Calu3 (cell line): ENCODE measurements around the gene NMNAT3. TPM values are rescaled to one million over a fixed set of nuclear protein-coding genes. Genes with fewer than 3 reads are reported as not detected.
A peak's percentile ranks its signal among the peaks of the same experiment; 100 is the strongest.

Source experiments
- BruUV-seq: library from RNA; stranded (reverse); fragments of 400-500 nt; replicated peaks from 2 replicates; lab custom pipeline; 2021; lab: Mats Ljungman, UMichigan
- CTCF ChIA-PET: fragments of 300-600 bp; sonication (Branson Sonifier 250); formaldehyde crosslinking; loops from one replicate; lab custom pipeline; 2022; ENCODE audit warnings: antibody characterized with exemption; lab: Charles Lee
- DNase-seq: peaks from one replicate; pipeline ENCODE4 v3.0.0; 2022
- H3K27ac Mint-ChIP-seq: one replicate; pipeline ENCODE4 v1.8.0; 2022; ENCODE audit warnings: mixed read lengths; ENCODE audit not compliant: unreplicated experiment
- H3K27me3 Mint-ChIP-seq: one replicate; pipeline ENCODE4 v1.8.0; 2022; ENCODE audit warnings: mixed read lengths; ENCODE audit not compliant: unreplicated experiment
- H3K36me3 Mint-ChIP-seq: one replicate; pipeline ENCODE4 v1.8.0; 2022; ENCODE audit warnings: mild to moderate bottlenecking, moderate library complexity, mixed read lengths; ENCODE audit not compliant: insufficient read depth, unreplicated experiment
- H3K4me1 Mint-ChIP-seq: one replicate; pipeline ENCODE4 v1.8.0; 2022; ENCODE audit warnings: mild to moderate bottlenecking, low read depth, mixed read lengths; ENCODE audit not compliant: unreplicated experiment
- H3K4me3 Mint-ChIP-seq: one replicate; pipeline ENCODE4 v1.8.0; 2022; ENCODE audit warnings: mild to moderate bottlenecking, low read depth, moderate library complexity, mixed read lengths; ENCODE audit not compliant: unreplicated experiment
- H3K9me3 Mint-ChIP-seq: one replicate; pipeline ENCODE4 v1.8.0; 2022; ENCODE audit warnings: low read depth, mixed read lengths; ENCODE audit not compliant: unreplicated experiment
- CTCF ChIP-seq: fragments of 200-600 bp; IDR thresholded peaks from one replicate; pipeline ENCODE4 v1.8.0; 2022; ENCODE audit warnings: antibody characterized with exemption; ENCODE audit not compliant: unreplicated experiment
- intact Hi-C: fragments of 100-400 bp; cut with micrococcal nuclease; formaldehyde crosslinking; loops from one replicate; pipeline ENCODE4 v1.10.0; 2022; ENCODE audit not compliant: unreplicated experiment
- total RNA-seq: library from RNA; stranded (reverse); gene quantifications from 2 replicates; pipeline ENCODE4 v1.2.3, GENCODE V29; 2022

The NMNAT3 gene
- total RNA-seq, 1 experiment from 2014 or later, result 7.2 TPM

- no peak for DNase-seq
- CTCF ChIA-PET, result no interaction called here
- H3K27ac Mint-ChIP-seq, result no peak overlapping the region
- TF ChIP-seq CTCF, result no peak
- H3K27me3 Mint-ChIP-seq, result peaks cover 65% of the 10 kb centered on the region
- no peak overlapping the region for H3K4me3 Mint-ChIP-seq
- intact Hi-C loops, result no loop called here
- H3K36me3 Mint-ChIP-seq, result no peaks in the 10 kb centered on the region
- no TSS peak for BruUV-seq
- H3K4me1 Mint-ChIP-seq, result no peaks in the 10 kb centered on the region
- H3K9me3 Mint-ChIP-seq, result no peaks in the 10 kb centered on the region
These were observed 8.9 kb upstream of the NMNAT3 start for GRCh38 chr3:139686624-139687023.

- H3K36me3 Mint-ChIP-seq, result no peaks in the 10 kb centered on the region
- no peak overlapping the region for H3K27ac Mint-ChIP-seq
- intact Hi-C loops, result no loop called here
- no TSS peak for BruUV-seq
- DNase-seq, result no peak
- no peak overlapping the region for H3K4me3 Mint-ChIP-seq
- H3K4me1 Mint-ChIP-seq, result no peaks in the 10 kb centered on the region
- TF ChIP-seq CTCF, result no peak
- CTCF ChIA-PET, result no interaction called here
- no peaks in the 10 kb centered on the region for H3K9me3 Mint-ChIP-seq
- peaks cover 63% of the 10 kb centered on the region for H3K27me3 Mint-ChIP-seq
These were observed 8.4 kb upstream of the NMNAT3 start for GRCh38 chr3:139686206-139686605.

DNA sequence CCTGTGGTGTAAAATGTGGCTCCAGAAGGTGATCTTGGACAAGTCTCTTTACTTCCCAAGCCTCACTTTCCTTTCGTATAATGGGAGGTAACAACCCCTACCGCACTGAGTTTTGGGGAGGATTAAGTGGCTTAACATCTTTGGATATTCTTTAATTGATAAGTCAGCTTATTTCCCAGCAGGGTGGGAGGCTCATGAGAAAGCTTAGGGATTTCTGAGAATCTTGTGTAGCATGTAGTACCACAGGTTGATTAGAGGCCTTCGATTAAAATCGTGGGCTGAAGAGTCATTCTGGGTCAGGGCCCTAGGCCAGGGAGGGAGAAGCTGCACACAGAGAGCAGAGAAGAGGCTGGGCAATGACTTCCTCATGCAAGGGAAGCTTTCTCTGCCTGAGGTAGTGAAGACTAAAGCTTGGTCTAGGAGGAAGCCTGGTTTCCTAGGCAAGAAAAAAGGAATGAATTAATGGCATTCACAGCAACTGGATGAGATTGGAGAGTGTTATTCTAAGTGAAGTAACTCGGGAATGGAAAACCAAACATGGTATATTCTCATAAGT lies 1.5 kb upstream of the NMNAT3 start:
- intact Hi-C loops, result loop anchor here (5.0 kb wide), 1 partner anchor 247 kb away; no protein-coding TSS in a partner anchor
- peaks cover 10% of the 10 kb centered on the region for H3K36me3 Mint-ChIP-seq
- TF ChIP-seq CTCF, result no peak

DNA sequence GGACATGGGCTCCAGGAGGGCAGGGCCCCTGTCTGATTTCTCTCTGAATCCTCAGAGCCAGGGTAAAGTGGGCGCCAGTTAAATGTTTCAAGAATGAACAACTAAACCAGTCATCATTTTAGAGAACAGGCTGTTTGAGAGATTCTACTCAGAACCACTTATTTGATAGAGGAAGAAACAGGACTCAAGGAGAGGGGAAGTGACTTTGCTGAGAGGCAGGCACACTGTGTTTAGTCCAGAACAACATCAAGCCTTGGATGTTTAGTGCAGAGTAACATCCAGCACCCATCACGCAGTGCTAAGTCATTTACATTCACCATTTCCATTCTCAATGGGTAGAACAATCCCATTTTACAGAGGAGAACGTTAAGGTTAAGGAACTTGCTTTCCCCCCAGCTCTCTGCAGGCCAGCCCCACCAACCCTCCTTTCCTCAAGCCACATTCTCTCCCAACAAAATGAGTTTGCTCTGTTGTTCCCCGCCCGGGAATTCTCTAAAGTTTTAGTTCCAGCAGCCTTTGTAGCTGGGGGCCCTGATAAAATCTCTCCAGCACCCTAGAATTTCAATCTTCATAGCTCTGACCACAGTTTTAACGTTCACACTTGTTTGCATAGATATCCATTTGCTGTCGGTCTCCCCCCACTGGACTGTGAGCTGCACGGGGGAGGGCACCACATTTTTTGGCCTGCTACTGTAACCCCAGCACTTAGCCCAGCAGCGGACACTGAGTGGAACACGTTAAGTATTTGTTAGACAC lies 962 bp downstream of the NMNAT3 start:
- H3K4me1 Mint-ChIP-seq, result peaks cover 10% of the 10 kb centered on the region
- peaks cover 10% of the 10 kb centered on the region for H3K36me3 Mint-ChIP-seq
- CTCF ChIA-PET, result interaction anchor here (0.9 to 1.3 kb wide), 2 partner anchors 47 to 249 kb away, joined by 3 read pairs; no protein-coding TSS in a partner anchor
- H3K4me3 Mint-ChIP-seq, result peak overlapping the region; percentile 91
- H3K9me3 Mint-ChIP-seq, result no peaks in the 10 kb centered on the region
- no peak overlapping the region for H3K27ac Mint-ChIP-seq
- peaks cover 15% of the 10 kb centered on the region for H3K27me3 Mint-ChIP-seq
- BruUV-seq, result TSS peak; percentile 32
- no peak for TF ChIP-seq CTCF
- intact Hi-C loops, result loop anchor here (1.0 to 5.0 kb wide), 2 partner anchors 23 to 245 kb away; no protein-coding TSS in a partner anchor
- no peak for DNase-seq

More for the DNA sequence above, 1.5 kb upstream of the NMNAT3 start:
- CTCF ChIA-PET, result no interaction called here
- no peak for DNase-seq
- H3K27me3 Mint-ChIP-seq, result peaks cover 29% of the 10 kb centered on the region
- no peak overlapping the region for H3K4me3 Mint-ChIP-seq
- H3K9me3 Mint-ChIP-seq, result no peaks in the 10 kb centered on the region
- H3K27ac Mint-ChIP-seq, result no peak overlapping the region
- no TSS peak for BruUV-seq
- peaks cover 10% of the 10 kb centered on the region for H3K4me1 Mint-ChIP-seq
